NCI-H2196 treated with DMSO at 0.1 percent for 48 hours (cell line): ENCODE measurements around the gene COL4A2.

Source experiments
- DNase-seq: peaks from one replicate; lab custom pipeline; 2025; ENCODE audit not compliant: unreplicated experiment; lab: John Stamatoyannopoulos, UW

COL4A2 gene

DNA sequence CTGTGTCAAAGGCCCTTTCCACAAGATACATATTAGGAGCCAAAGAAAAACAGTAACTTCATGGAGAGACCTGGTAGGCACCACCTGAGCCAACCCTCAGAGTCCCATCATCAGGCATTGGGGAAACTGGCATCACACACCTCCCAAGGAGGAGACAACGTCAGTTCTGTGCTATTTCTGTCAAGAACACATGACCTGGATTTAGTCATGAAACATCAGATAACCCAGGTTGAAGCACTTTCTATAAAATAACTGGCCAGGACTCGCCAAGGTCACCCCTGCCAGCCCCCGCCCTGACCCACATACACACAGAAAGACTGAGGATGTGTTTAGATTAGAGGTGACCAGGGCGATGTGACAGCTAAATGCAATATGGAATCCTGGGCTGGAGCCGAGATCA is 35.8 kb upstream of the COL4A2 start:
- no peak for DNase-seq

DNA sequence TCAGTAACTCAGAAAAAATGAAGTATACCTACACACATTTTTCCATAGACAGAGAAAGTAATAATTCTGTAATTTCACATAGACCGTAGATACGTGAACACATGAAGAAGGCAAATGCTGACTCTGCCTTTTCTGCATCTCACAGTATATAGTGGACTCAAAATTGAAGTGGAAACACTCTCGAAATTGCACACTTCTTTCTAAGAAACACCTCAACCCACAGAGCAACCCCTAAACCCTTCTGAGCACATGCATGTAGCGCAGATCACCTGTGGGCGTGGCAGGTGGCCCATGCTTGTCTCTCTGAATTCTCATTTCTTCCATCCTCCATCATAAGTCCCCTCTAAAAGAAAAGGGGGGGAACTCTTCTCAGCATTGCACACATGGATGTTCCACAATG is 34.9 kb upstream of the COL4A2 start:
- no peak for DNase-seq

DNA sequence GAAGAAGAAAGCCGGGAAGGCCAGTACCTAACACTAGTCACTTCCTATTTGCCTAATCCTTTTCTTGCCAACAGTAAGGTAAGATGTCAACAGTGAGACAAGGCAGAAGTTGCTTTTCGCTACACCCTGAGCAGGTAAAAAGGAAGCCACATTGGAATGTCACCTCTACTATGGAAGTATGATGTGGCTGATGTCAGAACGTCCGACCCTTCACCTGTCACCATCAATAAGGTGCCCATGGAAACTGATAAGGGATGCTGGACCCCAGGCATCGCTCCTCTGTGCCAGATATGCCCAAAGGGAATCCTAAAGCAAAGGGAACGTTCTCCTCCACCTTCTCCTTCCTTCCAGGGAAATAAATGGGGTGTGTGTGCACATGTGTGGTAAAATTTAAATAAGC is 34.4 kb upstream of the COL4A2 start:
- no peak for DNase-seq

DNA sequence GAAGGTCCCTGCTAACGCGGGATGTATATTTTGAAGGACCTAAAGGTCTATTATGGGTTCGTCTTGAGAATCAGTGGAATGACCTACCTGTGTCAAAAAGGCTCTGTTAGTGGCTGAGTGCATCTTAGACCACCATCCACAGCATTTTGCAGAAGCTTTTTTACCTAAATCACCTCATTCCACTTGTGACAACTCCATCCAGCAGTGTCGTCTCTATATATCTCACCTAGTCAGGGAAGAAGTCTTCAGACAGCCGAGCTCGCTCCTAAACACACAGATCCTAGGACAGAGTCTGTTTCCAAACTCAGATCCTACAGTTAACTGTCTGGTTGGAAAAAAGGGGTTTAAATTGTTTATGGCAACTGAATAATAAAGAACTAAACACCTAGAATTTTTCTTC is 33.8 kb upstream of the COL4A2 start:
- no peak for DNase-seq

DNA sequence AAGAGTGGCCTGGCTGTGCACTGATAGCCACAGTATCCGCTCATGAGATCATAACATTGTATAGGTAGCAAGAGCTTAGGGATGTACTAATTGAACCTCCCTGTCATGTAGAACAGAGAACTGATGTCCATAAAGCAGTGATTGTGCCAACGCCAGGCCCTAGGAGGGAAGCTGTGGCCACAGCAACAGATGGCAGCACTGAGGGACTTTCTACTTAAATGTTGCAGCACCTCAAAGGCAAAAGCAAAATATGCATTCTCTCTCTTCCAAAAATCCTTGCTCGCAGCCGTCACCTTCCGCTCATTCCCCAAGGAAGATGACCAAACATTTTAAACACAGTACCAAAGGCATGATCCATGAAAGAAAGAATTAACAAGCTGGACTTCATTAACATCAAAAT is 32.4 kb upstream of the COL4A2 start:
- DNase-seq, result no peak

DNA sequence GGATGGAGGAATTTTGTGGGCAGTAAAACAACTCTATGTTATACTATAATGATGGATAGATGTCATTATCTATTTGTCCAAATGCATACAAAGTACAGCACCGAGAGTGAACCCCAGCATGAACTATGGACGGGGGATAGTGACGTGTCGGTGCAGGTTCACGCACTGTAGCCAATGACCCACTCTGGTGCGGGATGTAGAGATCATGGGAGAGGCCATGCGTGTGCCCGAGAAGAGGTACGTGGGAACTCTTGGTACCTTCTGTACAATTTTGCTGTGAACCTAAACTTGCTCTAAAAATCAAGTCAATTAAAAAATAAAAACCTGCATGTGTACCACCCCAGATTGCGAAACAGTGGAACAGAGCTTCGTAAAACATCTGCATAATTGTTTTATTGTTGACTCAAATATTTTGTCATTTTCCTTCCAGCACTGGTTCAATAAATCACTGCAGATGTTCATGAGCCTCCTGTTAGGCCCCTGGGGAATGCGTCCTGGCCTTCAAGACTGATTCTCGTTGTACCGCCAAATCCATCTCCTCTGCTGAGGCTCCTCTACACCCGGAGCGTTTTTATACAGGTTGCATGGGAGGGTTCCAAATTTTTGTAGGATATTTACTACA is 31.0 kb upstream of the COL4A2 start:
- DNase-seq, result no peak

DNA sequence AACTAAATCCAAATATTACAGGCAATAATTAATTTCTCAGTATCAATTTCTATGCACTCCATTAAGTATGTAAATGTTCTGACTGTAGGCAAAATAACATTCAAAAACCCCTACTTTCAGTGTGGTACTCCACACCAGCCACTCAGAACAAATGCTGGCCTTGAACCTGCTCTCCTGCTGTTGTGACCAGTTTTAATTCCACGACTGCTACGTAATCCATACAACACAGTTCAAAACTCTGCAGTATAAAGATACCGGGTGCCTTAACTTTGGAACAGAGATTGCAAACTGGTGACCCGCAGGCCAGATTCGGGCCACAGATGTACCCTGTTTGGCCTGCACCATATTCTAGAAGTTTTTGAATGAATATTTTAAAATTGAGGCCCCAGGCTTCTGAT is 30.5 kb upstream of the COL4A2 start:
- no peak for DNase-seq

DNA sequence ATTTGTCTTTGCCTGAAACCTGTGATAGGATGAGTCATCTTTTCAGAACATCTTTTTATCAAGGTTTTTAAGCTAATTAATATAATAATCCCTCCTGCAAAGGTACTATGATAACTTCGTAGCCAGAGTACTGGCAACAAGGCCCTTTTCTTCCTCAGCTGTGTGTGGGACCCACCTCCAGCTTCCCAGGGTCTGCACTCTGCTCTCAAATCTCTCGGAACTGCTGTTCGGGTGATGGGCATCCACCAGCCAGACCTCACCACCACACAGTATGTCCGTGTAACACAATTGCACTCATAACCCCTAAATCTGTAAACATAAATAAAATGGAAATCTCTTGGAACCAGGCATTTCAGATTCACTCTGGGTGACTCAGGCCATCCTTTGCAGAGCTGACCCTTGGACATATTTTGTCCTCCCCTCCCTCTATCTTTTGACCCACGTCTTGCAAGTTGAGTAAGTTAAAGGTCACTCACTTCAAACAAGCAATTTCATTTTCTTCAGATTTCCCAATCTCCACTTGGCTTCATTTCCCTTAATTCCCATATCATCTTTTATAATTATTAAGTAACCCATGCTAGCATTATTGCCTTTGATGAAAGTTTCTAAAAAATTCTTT is 29.6 kb upstream of the COL4A2 start:
- DNase-seq, result no peak

DNA sequence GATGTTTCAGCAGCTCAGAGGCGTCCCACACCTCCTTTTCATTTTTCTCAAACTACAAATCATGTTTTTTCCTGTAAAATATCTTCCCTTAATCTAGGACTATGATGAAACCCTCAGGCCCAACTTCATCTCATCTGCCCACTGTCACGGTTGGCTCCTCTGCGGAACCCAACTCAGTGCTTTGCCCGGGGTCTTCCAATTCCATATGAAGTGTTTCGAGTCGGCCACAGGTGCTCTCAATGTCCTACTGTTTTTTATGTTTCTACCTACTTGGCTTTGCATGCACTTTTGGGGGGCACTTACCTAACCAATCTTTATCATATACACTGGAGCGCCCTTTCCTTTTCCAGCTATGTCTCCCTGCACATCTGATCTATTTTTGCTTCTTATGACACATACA is 28.2 kb upstream of the COL4A2 start:
- DNase-seq, result no peak

DNA sequence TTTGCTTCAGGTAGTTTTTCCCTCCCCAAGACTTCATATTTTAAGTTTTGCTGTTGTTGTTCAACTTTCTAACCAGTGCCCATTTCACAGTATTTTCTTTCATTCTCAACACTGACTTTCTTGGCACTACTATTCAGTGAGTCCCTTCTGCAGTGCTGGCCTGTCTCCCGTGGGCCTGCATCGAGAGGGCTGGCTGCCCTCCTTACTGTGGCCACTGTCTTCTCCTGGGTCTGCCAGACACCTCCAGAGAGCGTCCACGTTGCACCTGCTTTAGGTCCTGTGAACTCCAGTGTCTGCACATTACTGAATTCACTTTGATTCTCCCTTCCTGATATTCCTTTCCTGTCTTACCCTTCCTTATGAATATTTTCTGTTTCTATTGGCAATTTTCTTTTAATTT is 27.4 kb upstream of the COL4A2 start:
- DNase-seq, result no peak

DNA sequence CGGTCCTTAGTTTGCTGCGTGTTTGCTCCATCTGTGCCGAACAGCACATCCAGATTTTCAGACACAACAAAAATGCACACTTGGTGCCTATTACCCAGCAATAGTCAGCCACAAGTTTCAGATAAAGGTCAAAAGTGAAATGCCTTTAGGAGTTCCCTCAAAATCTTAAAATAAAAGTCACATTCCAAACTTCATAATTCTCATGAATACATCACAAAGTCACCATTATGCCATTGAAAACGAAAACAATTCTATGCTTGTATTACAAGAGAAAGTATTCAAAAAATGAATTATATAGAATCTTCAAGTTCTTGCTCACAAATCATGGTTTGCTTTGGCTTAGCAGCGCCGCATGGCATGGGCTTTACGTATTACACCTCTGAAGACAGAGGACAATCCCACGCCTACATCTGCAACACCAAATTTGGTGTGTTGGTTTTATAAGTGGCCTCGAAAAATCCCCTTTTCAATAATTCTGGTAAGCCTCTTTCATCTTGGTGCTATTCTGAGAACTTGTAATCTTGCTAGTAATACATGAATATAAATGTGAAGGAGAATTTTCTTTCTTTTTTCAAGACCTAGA is 26.8 kb upstream of the COL4A2 start:
- DNase-seq, result no peak

DNA sequence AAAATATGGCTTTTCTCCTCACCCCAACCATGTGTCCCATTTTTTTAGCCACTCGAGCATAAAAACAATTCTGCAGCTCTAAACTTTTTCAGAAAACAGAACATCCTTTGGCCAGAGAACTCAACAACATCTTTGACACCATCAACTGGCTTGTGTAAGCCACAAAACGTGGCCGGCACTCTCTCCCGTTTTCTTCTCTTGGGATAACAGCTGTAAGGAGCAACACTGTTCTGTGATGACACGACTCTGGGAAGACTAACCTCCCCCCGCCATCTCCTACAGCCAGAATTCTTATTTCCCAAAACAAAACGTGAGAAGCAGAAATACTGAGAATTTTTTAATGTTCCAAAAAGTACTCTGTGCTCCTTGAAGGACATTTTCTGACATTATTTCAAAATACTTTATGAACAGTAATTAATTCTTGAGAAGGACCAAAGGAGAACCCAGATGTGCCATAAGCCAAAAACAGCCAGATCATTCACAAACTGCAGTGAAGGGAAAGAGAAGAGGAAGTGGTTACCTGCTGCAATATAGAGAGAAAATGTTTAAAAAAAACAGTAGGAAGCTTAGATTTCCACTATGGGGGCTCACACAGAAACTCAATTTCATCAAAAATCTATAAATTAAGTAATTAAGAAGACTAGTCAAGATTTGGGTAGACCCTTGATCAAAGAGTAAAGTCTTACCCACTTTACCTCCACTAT is 25.9 kb upstream of the COL4A2 start:
- no peak for DNase-seq

DNA sequence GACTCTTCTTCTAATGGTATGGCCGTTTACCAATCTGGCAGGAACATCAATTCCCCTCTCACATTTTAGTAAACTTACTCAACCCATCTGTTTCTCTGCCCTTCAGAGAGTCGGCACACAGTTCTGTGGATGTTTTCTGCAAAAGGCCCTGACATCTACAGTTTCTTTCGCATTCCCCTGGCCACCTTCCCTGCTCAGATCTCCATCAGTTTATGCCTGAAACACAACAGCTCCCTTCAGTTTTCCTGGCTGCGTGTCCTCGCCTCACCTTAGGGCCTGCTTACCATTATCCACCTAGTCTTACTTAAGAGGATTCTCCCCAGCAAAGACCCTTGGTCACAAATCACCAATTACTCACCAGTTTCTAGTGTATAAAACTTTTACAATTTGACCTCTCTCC is 25.3 kb upstream of the COL4A2 start:
- DNase-seq, result no peak

DNA sequence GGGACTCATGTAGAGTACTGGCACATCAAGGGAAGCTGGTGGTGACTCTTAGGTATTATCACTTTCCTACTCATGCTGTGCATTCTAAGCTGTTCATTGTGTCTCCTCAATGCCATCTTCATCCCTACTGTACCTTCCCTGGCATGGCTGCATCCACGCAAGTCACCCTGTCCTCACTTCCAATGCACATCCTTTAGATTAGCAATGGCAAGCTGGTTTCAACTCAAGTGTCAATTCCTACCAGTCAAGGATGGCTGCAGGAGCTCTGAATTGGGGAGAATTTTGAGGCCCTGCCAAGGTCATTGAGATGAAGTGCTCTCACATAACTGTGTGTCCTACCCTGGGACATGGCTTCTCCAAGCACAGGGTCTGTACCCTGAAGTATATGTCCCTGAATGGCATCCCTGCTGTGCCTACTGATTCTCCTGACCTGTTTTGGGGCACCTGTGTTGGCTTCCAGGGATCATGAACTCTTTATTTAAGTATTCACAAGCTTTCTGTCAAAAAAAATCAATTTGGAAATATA is 24.7 kb upstream of the COL4A2 start:
- DNase-seq, result no peak

DNA sequence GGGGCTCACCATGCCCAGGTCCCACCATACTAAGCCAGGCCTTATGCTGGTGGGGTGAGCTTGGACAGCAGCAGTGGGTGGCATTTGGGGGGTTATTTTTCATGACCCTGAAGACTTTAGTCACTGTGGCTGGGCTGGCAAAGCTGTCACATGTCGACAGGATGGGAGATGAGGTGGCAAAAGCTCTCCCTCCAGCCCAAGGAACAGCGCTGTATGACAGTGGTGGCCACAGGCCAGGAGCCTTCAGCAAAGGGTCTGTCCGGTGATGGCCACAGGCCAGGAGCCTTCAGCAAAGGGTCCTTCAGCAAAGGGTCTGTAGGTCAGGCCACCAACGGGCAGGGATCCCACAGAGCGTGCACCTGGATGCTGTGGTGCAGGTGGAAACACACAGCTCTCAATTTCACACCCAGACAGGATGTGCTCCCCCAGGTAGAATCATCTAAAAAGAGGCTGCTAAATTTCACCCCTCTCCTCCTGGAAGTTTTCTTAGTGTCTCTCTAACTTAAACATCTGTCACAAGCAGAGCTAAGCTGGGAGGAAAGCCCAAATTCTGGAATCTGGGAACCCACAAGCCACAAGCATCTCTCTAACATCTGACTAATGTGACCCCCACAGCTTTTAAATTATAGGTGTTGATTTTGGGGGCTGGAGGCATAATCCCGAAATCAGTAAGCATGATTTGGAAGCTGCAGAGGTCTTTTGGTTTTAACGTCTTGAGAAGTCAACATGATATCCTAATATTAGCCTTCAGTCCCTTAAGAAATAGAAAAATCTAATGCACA is 23.2 kb upstream of the COL4A2 start:
- DNase-seq, result no peak

DNA sequence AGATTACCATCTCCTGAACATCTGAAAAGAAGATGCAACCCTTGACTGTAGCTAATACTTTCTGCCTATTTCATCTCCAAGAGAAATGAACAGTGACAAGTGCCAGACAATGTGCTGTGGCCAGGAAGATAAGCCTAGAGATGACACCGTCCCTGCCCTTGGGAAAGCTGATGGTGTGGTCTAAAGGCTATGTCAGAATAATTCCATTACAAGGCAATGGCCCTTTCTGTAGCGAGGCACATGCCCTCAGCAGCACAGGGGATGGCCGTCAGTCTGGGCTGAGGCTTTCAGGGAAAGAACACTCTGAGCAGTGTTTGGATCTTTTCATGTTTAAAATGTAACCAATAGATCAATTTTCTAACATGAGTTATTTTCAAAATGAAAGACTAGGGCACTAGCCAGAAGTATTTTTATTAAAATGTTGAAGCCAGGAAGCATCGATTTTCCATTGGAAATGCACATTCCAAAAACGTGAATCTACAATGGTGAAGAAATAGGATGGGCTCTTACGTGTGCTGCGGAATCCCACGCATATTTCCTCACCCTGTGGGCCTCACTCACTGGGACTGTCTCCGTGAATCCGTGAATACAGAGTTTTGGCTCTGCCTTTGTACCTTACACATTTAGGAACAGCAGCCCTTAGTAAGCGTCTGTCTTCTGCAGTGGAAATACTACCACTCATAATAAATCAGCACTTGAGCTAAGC is 22.2 kb upstream of the COL4A2 start:
- DNase-seq, result no peak

DNA sequence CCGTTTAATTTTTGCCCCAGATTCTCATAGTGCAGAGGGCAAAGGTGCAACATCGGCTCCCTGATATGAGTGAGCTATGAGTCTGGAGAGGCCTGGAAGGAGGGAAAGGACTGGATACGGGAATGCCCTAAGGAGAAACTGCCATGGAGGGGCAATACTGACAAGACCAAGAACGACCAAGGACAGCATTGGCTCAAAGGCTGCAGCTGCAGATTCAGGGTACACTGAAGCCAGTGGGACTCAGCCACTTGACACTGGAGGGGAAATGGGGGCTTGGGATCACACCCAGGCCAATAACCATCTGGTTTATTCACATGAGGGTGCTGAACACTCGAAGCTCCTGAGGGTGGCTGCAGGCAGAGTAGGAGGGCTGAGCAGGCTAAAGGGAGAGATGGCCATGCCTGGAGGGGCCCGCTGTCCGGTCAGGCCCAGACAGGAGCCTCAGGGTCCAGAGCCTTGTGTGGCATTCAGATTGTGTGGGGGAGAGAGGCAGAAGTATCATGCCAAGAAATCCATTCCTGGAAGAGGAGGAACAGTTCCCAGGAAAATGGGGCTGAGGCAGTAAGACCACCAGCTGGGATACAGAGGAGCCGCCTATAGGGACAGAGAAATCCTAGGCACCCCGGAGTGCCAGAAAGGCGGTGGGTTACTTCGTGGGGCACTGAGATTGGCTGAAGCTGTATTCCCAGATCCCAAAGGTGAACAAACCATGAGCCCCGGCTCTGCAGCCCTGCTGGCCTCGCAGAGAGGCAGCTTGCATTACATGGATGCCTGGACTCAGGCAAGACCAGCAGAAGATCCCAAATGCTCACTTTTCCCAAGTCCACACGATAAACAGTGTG is 20.9 kb upstream of the COL4A2 start:
- no peak for DNase-seq

DNA sequence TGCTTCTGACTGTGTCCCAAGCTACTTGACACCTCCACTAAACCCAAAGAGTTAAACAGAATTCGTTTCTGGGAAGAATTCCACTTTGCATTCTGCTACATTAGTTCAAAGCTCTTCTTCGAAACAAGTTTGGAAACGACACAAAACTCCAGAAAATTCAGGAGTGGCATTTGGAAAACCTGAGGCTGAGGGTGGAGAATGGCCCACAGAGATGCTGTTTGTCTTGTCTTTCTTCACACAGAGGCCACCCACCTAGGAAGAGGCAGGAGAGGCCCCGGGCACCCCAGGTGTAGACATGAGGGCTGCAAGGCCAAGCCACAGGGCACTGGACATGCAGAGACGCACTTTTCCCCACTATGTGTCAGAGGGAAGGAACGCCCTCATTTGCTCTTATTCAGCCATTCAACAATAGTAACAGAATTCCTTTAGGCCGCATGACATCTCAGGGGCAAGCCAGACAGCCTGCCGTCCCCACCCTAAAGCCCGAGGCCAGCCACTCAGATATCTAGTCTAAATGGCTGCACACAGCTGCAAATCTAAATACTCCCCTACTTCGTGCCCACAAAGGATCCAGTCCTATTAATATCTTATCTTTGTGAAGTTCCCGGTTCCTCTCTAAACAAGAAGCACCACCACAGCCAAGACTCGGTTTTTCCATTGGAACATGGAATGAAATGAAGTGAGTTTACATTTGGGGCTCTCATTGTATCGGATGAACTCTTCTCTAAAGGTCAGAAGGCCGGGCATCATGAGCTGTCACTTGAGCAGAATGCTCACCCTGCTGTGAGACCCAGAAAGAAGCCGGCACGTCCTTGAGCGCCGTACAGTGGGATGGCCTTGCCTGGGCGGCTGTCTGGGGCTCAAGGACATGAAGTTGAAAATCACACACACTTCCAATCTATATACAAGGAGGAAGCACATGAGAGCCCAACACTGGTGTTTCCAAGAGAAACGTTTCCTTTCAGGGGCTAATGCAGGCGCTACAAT is 20.0 kb upstream of the COL4A2 start:
- no peak for DNase-seq

DNA sequence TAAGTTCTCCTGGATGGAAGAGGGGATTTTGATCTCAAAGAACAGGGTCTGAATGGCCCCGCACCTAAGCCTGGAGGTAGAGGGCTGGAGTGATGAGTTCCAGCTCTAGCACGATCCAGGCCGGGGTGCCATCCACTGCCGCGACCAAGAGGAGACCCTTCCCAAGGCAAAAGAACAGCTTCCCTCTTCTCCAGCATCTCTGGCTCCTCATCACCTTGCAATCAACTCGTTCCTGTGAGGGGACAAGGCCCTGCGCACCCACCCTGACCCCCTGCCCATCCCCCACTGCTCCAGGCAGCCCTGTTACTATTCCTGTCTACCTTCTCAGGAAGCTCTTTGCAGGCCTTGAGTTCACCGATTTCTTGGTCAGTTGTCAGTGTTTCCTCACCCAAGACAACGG is 17.9 kb upstream of the COL4A2 start:
- DNase-seq, result no peak
